OCI-M2 (cell line): Measurements from ENCODE around the gene SLC44A1.

Experiments
- DNase-seq: peaks from one replicate; lab custom pipeline; 2025; ENCODE audit not compliant: unreplicated experiment; lab: John Stamatoyannopoulos, UW

Gene SLC44A1

GRCh38 chr9:105385381-105385985, 141.0 kb downstream of the SLC44A1 start:
- peak; percentile 3 for DNase-seq

GRCh38 chr9:105389796-105390195, 145.3 kb downstream of the SLC44A1 start:
- DNase-seq: no peak

- DNase-seq: no peak
Observed at GRCh38 chr9:105390871-105391270, 146.4 kb downstream of the SLC44A1 start.

- DNase-seq: no peak
Observed at GRCh38 chr9:105391288-105391687, 146.8 kb downstream of the SLC44A1 start.

- DNase-seq: no peak
Observed at GRCh38 chr9:105392531-105392930, 148.1 kb downstream of the SLC44A1 start.

GRCh38 chr9:105393576-105394344, 149.3 kb downstream of the SLC44A1 start:
- no peak for DNase-seq

- no peak for DNase-seq
Observed at GRCh38 chr9:105396441-105396840, 152.0 kb downstream of the SLC44A1 start.

GRCh38 chr9:105396901-105397300, 152.4 kb downstream of the SLC44A1 start:
- DNase-seq: no peak

GRCh38 chr9:105399117-105399516, 154.7 kb downstream of the SLC44A1 start:
- DNase-seq: no peak

GRCh38 chr9:105401651-105402050, 157.2 kb downstream of the SLC44A1 start:
- DNase-seq: no peak

GRCh38 chr9:105403552-105404248, 159.2 kb downstream of the SLC44A1 start:
- DNase-seq: no peak

- DNase-seq: no peak
Observed at GRCh38 chr9:105405514-105406131, 161.2 kb downstream of the SLC44A1 start.

- DNase-seq: no peak
Observed at GRCh38 chr9:105406369-105406768, 161.9 kb downstream of the SLC44A1 start.

- no peak for DNase-seq
Observed at GRCh38 chr9:105413525-105413924, 169.1 kb downstream of the SLC44A1 start.

GRCh38 chr9:105414947-105415661, 170.7 kb downstream of the SLC44A1 start:
- DNase-seq: no peak

GRCh38 chr9:105415662-105415980, 171.2 kb downstream of the SLC44A1 start:
- DNase-seq: no peak

- DNase-seq: no peak
Observed at GRCh38 chr9:105416840-105417239, 172.4 kb downstream of the SLC44A1 start.

- no peak for DNase-seq
Observed at GRCh38 chr9:105418588-105419500, 174.4 kb downstream of the SLC44A1 start.

GRCh38 chr9:105419816-105420597, 175.6 kb downstream of the SLC44A1 start:
- no peak for DNase-seq
